Chondrocyte (in vitro differentiated cells): ENCODE data around the gene GABRG2. TPM values are rescaled to one million over a fixed set of nuclear protein-coding genes. Genes with fewer than 3 reads are reported as not detected.

Experiments
- DNase-seq: peaks from one replicate; pipeline ENCODE4 v3.0.0; 2021; ENCODE audit warnings: mixed read lengths, low spot score
- H3K27ac Mint-ChIP-seq: one replicate; pipeline ENCODE4 v1.8.0; 2021; ENCODE audit warnings: mild to moderate bottlenecking, moderate library complexity, mixed read lengths; ENCODE audit not compliant: unreplicated experiment
- H3K27me3 Mint-ChIP-seq: 2 replicates; pipeline ENCODE4 v1.8.0; 2021; ENCODE audit warnings: low read depth, mixed read lengths
- H3K36me3 Mint-ChIP-seq: 2 replicates; pipeline ENCODE4 v1.8.0; 2021; ENCODE audit warnings: low read depth, mixed read lengths
- H3K4me1 Mint-ChIP-seq: 2 replicates; pipeline ENCODE4 v1.8.0; 2021; ENCODE audit warnings: low read depth, mild to moderate bottlenecking, mixed read lengths
- H3K4me3 Mint-ChIP-seq: one replicate; pipeline ENCODE4 v1.8.0; 2021; ENCODE audit warnings: mild to moderate bottlenecking, moderate library complexity, mixed read lengths; ENCODE audit not compliant: unreplicated experiment
- H3K9me3 Mint-ChIP-seq: 2 replicates; pipeline ENCODE4 v1.8.0; 2021; ENCODE audit warnings: low read depth, mixed read lengths
- total RNA-seq: library from RNA; stranded (reverse); gene quantifications from 3 replicates; pipeline ENCODE4 v1.2.1, GENCODE V29; 2021
- TF ChIP-seq, protein P1 (sequence below): fragments of 200-600 bp; sonication (generic); IDR thresholded peaks from 2 replicates; pipeline ENCODE4 v1.5.0; 2021; ENCODE audit warnings: antibody characterized with exemption, mild to moderate bottlenecking, moderate library complexity

GABRG2 gene
- total RNA-seq, 1 donor from 2014 or later = not detected

DNA sequence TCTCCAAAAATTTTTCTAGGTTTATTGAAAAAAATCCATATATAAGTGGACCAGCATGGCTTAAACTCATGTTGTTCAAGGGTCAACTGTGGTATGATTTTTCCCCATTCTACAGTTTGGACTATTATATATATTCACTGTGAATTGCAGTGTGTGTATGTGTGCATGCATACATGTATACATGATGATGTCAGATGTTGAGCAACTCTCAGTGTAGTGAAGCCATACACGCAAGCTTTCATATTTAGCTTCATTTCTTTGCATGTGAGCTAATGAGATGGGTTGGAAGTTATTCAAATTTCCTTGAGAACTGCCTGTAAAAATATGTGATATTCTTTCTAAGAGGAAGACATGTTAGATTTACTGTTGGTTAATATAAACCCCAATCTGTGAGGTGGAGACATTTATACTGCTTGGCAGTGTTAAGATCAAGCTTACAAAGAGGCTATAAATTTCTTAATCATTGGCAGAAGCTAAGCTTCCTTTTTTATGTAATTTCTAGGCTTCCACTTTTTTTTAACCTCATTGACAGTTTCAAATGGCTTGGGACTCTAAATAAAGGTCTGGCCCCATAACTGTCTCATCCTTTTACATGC, 134.8 kb downstream of the GABRG2 start:
- no peak for DNase-seq
- no peak overlapping the region for H3K4me3 Mint-ChIP-seq
- H3K9me3 Mint-ChIP-seq = no peaks in the 10 kb centered on the region
- TF ChIP-seq, protein P1, sequence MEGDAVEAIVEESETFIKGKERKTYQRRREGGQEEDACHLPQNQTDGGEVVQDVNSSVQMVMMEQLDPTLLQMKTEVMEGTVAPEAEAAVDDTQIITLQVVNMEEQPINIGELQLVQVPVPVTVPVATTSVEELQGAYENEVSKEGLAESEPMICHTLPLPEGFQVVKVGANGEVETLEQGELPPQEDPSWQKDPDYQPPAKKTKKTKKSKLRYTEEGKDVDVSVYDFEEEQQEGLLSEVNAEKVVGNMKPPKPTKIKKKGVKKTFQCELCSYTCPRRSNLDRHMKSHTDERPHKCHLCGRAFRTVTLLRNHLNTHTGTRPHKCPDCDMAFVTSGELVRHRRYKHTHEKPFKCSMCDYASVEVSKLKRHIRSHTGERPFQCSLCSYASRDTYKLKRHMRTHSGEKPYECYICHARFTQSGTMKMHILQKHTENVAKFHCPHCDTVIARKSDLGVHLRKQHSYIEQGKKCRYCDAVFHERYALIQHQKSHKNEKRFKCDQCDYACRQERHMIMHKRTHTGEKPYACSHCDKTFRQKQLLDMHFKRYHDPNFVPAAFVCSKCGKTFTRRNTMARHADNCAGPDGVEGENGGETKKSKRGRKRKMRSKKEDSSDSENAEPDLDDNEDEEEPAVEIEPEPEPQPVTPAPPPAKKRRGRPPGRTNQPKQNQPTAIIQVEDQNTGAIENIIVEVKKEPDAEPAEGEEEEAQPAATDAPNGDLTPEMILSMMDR = no peak
- no peaks in the 10 kb centered on the region for H3K4me1 Mint-ChIP-seq
- H3K27ac Mint-ChIP-seq = no peak overlapping the region
- no peaks in the 10 kb centered on the region for H3K36me3 Mint-ChIP-seq
- no peaks in the 10 kb centered on the region for H3K27me3 Mint-ChIP-seq

Other genes starting within 250 kb of the GABRG2 start
- not detected in 3 replicates for gene GABRA1, start 219.7 kb upstream of the GABRG2 start, total RNA-seq